Endothelial cell of umbilical vein (primary cell): Measurements from ENCODE around the gene CD300LG. TPM values are rescaled to one million over a fixed set of nuclear protein-coding genes. Genes with fewer than 3 reads are reported as not detected.

Experiments used
- BruUV-seq: library from RNA; stranded (reverse); fragments of 400-500 nt; replicated peaks from 2 replicates; lab custom pipeline; 2021; lab: Mats Ljungman, UMichigan
- CTCF ChIA-PET: fragments of 300-600, 350-600 bp; sonication (Branson Sonifier 250); formaldehyde crosslinking; loops from one replicate; lab custom pipeline; 2021; ENCODE audit warnings: antibody characterized with exemption, inconsistent platforms; lab: Charles Lee
- POLR2A ChIA-PET: fragments of 300-600, 350-600 bp; sonication (Branson Sonifier 250); formaldehyde crosslinking; loops from one replicate; lab custom pipeline; 2021; ENCODE audit warnings: antibody characterized with exemption, inconsistent platforms; lab: Charles Lee
- DNase-seq: peaks from one replicate; pipeline ENCODE4 v3.0.0-alpha.2; 2011; ENCODE audit warnings: low read depth, low spot score
- FAIRE-seq: peaks from 2 replicates; lab custom pipeline; 2011; peaks lifted over from hg19 to GRCh38; lab: Jason Lieb, UNC
- H2AFZ ChIP-seq: 2 replicates; pipeline ENCODE4 v1.6.0; 2012; ENCODE audit warnings: low read depth, low read length, control low read depth, inconsistent platforms
- H3K27ac ChIP-seq: 2 replicates; pipeline ENCODE4 v1.5.1; 2011; ENCODE audit warnings: low read depth, mild to moderate bottlenecking, control low read depth, low read length, moderate library complexity; ENCODE audit not compliant: insufficient read depth
- H3K27me3 ChIP-seq, 2 experiments: 2 replicates each; pipeline versions ENCODE4 v1.6.0 to v1.6.1; 2011; ENCODE audit warnings: low read length in 2 of 2, mixed read lengths in 1 of 2; ENCODE audit not compliant: control insufficient read depth in 2 of 2, insufficient read depth in 2 of 2
- H3K36me3 ChIP-seq, 2 experiments: 2 replicates in 1 of 2; 3 replicates in 1 of 2; pipeline ENCODE4 v1.5.1; 2011; ENCODE audit warnings: low read length in 2 of 2, mild to moderate bottlenecking in 1 of 2, moderate library complexity in 1 of 2; ENCODE audit not compliant: control insufficient read depth in 2 of 2, insufficient read depth in 2 of 2; ENCODE audit errors: extremely low read depth in 1 of 2
- H3K4me1 ChIP-seq: 3 replicates; pipeline ENCODE4 v1.5.1; 2011; ENCODE audit warnings: mild to moderate bottlenecking, low read length; ENCODE audit not compliant: control insufficient read depth, insufficient read depth; ENCODE audit errors: extremely low read depth
- H3K4me2 ChIP-seq: 2 replicates; pipeline ENCODE4 v1.6.1; 2011; ENCODE audit warnings: low read length, control low read depth, mixed read lengths; ENCODE audit not compliant: insufficient read depth
- H3K4me3 ChIP-seq, 3 experiments: fragments of 200-600 bp in 1 of 3; sonication (generic), shearing (Covaris generic) in 1 of 3; replicated peaks in 1 of 3; 2 replicates each; pipeline ENCODE4 v1.5.1; 2011 to 2016; ENCODE audit warnings: control low read depth in 3 of 3, low read length in 3 of 3, mild to moderate bottlenecking in 2 of 3, inconsistent platforms in 1 of 3, low read depth in 1 of 3, moderate library complexity in 1 of 3; ENCODE audit not compliant: insufficient read depth in 1 of 3
- H3K79me2 ChIP-seq: 2 replicates; pipeline ENCODE4 v1.6.0; 2012; ENCODE audit warnings: low read length, inconsistent platforms; ENCODE audit not compliant: control insufficient read depth, insufficient read depth
- H3K9ac ChIP-seq: replicated peaks from 2 replicates; pipeline ENCODE3; 2011; ENCODE audit warnings: low read length, control low read depth; ENCODE audit not compliant: insufficient read depth; ENCODE audit errors: extremely low read depth
- H3K9me1 ChIP-seq: replicated peaks from 3 replicates; pipeline ENCODE4 v1.6.0; 2011; ENCODE audit warnings: mild to moderate bottlenecking, low read length; ENCODE audit not compliant: control insufficient read depth, insufficient read depth; ENCODE audit errors: extremely low read depth
- H3K9me3 ChIP-seq: replicated peaks from 2 replicates; pipeline ENCODE4 v1.5.1; 2012; ENCODE audit warnings: low read length, inconsistent platforms; ENCODE audit not compliant: control insufficient read depth, insufficient read depth
- H4K20me1 ChIP-seq: replicated peaks from 2 replicates; pipeline ENCODE3; 2011; ENCODE audit warnings: mild to moderate bottlenecking, low read length; ENCODE audit not compliant: control insufficient read depth, insufficient read depth; ENCODE audit errors: extremely low read depth
- EZH2 ChIP-seq: IDR thresholded peaks from 2 replicates; pipeline ENCODE4 v1.6.1; 2012; ENCODE audit warnings: borderline replicate concordance, low read depth, mild to moderate bottlenecking, moderate library complexity, low read length, inconsistent platforms; ENCODE audit not compliant: severe bottlenecking
- FOS ChIP-seq: IDR thresholded peaks from 2 replicates; pipeline ENCODE4 v1.6.1; 2011; ENCODE audit warnings: mild to moderate bottlenecking, low read length, moderate library complexity, borderline replicate concordance; ENCODE audit not compliant: insufficient read depth
- GATA2 ChIP-seq: IDR thresholded peaks from 2 replicates; pipeline ENCODE4 v1.7.0; 2011; ENCODE audit warnings: low read depth, mild to moderate bottlenecking, moderate library complexity, mixed read lengths, low read length; ENCODE audit not compliant: insufficient read length, insufficient read depth
- JUN ChIP-seq: IDR thresholded peaks from 2 replicates; pipeline ENCODE4 v1.6.1; 2011; ENCODE audit warnings: borderline replicate concordance, low read depth; ENCODE audit not compliant: insufficient read length, insufficient read depth
- MYC ChIP-seq: IDR thresholded peaks from one replicate; pipeline ENCODE4 v1.6.1; 2011; ENCODE audit warnings: mild to moderate bottlenecking, low read depth, low read length
- POLR2A ChIP-seq: IDR thresholded peaks from 2 replicates; pipeline ENCODE4 v1.6.1; 2012; ENCODE audit warnings: low read depth, mild to moderate bottlenecking, control low read depth, low read length
- POLR2AphosphoS5 ChIP-seq: IDR thresholded peaks from 2 replicates; pipeline ENCODE4 v1.6.1; 2012; ENCODE audit warnings: low read depth, mild to moderate bottlenecking, control low read depth, low read length, moderate library complexity; ENCODE audit not compliant: insufficient read depth
- dilution Hi-C: fragments of 300-500 bp; cut with MboI; formaldehyde crosslinking; loops from one replicate; pipeline ENCODE4 v1.15.0; 2019; ENCODE audit warnings: low sequenced_read_pairs; ENCODE audit not compliant: extremely low pct_ligation_motif_present
- intact Hi-C: fragments of 100-400 bp; cut with micrococcal nuclease; formaldehyde crosslinking; loops from one replicate; pipeline ENCODE4 v1.10.0; 2022
- polyA plus RNA-seq, 4 experiments: library from polyadenylated mRNA; depleted of rRNA in 3 of 4; stranded (reverse) in 3 of 4; unstranded in 1 of 4; fragments of >200 nt; gene quantifications; 2 replicates each; pipeline versions ENCODE4 v1.2.1 to v1.2.3, GENCODE V29; 2011 to 2012; ENCODE audit warnings: missing spikeins in 1 of 4
- total RNA-seq: library from RNA; stranded (reverse); gene quantifications from 2 replicates; pipeline ENCODE4 v1.2.3, GENCODE V29; 2021
- TF ChIP-seq, protein P1 (sequence below), 2 donors: IDR thresholded peaks; 1 replicate in 1 of 2; 2 replicates in 1 of 2; pipeline ENCODE4 v1.5.1; 2011; ENCODE audit warnings: low read length in 2 of 2, mild to moderate bottlenecking in 2 of 2, moderate library complexity in 2 of 2, control low read depth in 1 of 2, inconsistent platforms in 1 of 2, low read depth in 1 of 2; ENCODE audit not compliant: insufficient read depth in 1 of 2; ENCODE audit errors: extremely low read depth in 1 of 2
- TF ChIP-seq, protein P2 (sequence below): IDR thresholded peaks from 2 replicates; pipeline ENCODE4 v1.6.1; 2011; ENCODE audit not compliant: insufficient read depth, insufficient read length

The CD300LG gene
- total and polyA plus RNA-seq, 2 donors (not counting 3 experiments of a cell fraction or from before 2014, with no cell fraction given): not detected

DNA sequence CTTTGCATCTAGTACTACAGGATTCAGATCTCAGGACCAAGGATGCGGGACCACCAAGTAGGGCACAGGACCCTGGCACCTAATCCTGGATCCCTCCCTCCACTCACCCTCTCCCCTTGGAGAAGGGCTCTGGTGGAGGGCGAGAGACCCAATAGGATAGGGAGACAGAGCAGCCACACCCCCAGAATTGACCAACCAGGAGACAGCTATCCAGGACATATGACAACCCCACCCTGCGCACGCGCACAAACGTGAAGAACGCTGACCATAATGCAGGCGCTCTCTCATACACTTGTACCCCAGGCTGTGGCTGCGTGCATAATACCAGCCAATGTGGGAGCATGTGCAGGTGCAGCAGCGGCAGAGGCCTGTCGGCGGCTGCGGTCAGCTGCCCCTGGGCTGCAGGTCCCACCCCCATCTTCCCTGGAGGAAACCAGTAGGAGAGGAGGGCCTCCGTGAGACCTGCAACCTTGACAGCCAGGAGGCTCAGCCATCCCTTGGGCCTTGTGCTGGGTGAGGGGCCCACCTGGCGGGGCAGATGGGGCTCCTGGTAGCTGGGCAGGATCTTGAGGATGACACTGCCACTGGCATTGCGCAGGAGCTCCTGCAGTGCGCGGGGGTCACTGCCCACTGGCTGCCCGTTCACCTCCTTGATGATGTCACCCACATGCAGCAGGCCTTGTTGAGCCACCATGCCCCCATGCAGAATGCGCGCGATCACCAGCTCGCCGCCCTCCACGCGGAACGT, 35.0 kb downstream of the CD300LG start:
- POLR2A ChIA-PET: no interaction called here
- Histone ChIP-seq H3K4me2 (no peak overlapping the region), H3K9me3 (no peaks in the 10 kb centered on the region), H3K9me1 (no peaks in the 10 kb centered on the region), H2AFZ (no peak overlapping the region), H3K9ac (no peak overlapping the region), H3K4me3 (no peak overlapping the region), H4K20me1 (no peaks in the 10 kb centered on the region), H3K36me3 (no peaks in the 10 kb centered on the region), H3K27me3 (no peaks in the 10 kb centered on the region), H3K27ac (no peak overlapping the region), H3K4me1 (no peaks in the 10 kb centered on the region), H3K79me2 (no peaks in the 10 kb centered on the region)
- CTCF ChIA-PET: interaction anchor here (1.4 to 4.7 kb wide), 2 partner anchors 11 to 36 kb away, joined by 4 to 69 read pairs; no protein-coding TSS in a partner anchor
- no peak for TF ChIP-seq POLR2AphosphoS5
- TF ChIP-seq FOS: no peak
- TF ChIP-seq, protein P1, sequence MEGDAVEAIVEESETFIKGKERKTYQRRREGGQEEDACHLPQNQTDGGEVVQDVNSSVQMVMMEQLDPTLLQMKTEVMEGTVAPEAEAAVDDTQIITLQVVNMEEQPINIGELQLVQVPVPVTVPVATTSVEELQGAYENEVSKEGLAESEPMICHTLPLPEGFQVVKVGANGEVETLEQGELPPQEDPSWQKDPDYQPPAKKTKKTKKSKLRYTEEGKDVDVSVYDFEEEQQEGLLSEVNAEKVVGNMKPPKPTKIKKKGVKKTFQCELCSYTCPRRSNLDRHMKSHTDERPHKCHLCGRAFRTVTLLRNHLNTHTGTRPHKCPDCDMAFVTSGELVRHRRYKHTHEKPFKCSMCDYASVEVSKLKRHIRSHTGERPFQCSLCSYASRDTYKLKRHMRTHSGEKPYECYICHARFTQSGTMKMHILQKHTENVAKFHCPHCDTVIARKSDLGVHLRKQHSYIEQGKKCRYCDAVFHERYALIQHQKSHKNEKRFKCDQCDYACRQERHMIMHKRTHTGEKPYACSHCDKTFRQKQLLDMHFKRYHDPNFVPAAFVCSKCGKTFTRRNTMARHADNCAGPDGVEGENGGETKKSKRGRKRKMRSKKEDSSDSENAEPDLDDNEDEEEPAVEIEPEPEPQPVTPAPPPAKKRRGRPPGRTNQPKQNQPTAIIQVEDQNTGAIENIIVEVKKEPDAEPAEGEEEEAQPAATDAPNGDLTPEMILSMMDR (IDR thresholded peaks at IDR 0.05; ENCODE audit: extremely low read depth in 1 of 2, insufficient read depth in 1 of 2, low read depth in 1 of 2, low read length in 2 of 2): no peak
- TF ChIP-seq GATA2: no peak
- no peak for TF ChIP-seq JUN
- TF ChIP-seq, protein P2, sequence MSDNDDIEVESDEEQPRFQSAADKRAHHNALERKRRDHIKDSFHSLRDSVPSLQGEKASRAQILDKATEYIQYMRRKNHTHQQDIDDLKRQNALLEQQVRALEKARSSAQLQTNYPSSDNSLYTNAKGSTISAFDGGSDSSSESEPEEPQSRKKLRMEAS: no peak
- TF ChIP-seq MYC: no peak
- TF ChIP-seq POLR2A: no peak
- no peak for TF ChIP-seq EZH2
- FAIRE-seq (no peak), DNase-seq (no peak)
- BruUV-seq: no TSS peak
- dilution Hi-C loops (no loop called here), intact Hi-C loops (no loop called here)
